Cardiac ventricle fibroblast (primary cell): Measurements from ENCODE around the gene DUXB. TPM values are rescaled to one million over a fixed set of nuclear protein-coding genes. Genes with fewer than 3 reads are reported as not detected.

Source experiments
- total RNA-seq: library from RNA; depleted of rRNA; stranded (reverse); fragments of >200 nt; gene quantifications from 2 replicates; pipeline ENCODE4 v1.2.3, GENCODE V29; 2015

Gene DUXB, protein sequence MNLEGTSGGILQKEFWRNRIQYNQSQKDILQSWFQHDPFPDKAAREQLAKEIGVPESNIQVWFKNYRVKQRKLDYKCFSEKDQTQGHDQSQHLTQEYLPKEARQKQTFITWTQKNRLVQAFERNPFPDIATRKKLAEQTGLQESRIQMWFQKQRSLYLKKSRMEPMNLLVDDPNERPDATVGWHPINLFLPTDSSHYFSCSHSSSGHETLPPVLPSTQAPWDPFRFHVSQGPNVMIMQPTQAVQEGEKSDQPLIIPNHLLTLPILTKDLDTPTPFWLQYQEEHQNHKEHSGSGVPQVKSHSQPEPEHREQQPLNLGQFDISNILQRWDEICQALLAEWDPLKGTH
- not detected in 2 replicates for total RNA-seq

DNA sequence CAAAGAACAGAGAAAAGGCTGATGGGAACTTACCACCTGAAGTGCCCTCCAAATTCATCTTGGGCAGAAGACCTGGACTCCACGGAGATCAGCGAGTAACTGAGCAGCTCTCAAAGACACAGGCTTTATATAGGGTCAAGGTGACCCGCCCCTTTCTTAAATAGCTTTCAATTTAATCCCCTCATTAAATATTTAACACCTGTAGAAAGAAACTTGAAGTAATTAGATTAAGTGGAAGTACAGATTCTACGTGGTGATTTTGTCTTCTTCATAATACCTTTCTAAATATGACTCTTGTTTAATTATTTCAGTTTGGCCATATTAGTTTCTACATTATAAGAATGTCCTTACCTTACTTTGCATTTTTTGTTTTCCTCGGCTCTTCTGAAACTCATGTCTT is at the start of gene DUXB:
TSS of gene DUXB (minus strand) at position 101 of the 400 bp plus-strand sequence. CDS start at position 58, 43 bp downstream.

DNA sequence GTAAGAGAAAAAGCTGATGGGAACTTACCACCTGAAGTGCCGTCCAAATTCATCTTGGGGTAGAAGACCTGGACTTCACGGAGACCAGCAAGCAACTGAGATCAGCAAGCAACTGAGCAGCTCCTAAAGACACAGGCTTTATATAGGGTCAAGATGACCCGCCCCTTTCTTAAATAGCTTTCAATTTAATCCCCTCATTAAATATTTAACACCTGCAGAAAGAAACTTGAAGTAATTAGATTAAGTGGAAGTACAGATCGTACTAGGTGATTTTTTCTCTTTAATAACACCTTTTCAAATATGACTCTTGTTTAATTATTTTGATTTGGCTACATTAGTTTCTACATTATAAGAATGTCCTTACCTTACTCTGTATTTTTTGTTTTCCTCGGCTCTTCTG is 25.1 kb upstream of the DUXB start, which contains the start of gene CPHXL:
TSS of gene CPHXL (minus strand) at position 101 of the 400 bp plus-strand sequence. CDS start at position 53, 48 bp downstream.

DNA sequence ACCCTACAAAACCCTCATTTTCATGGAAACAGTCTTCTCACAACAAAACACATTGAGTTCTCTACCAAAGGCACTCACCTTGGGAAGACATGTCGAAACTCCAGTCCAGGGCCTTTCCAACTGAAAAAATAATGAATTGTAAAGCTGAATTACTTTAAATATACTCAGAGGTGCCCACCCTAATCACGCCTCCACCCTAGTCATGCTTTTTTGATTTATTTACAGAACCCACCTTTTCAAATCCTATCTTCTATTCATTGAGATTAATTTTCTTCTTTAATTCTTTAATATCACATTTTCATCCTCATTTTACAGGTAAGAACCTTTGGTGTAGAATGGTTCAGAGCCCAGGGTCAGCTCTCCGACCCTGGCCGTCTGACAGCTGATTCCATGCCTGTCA is 24.4 kb downstream of the DUXB start, which contains the start of gene CPHXL2:
TSS of gene CPHXL2 (minus strand) at position 101 of the 400 bp plus-strand sequence. CDS start at position 91, 10 bp downstream.

DNA sequence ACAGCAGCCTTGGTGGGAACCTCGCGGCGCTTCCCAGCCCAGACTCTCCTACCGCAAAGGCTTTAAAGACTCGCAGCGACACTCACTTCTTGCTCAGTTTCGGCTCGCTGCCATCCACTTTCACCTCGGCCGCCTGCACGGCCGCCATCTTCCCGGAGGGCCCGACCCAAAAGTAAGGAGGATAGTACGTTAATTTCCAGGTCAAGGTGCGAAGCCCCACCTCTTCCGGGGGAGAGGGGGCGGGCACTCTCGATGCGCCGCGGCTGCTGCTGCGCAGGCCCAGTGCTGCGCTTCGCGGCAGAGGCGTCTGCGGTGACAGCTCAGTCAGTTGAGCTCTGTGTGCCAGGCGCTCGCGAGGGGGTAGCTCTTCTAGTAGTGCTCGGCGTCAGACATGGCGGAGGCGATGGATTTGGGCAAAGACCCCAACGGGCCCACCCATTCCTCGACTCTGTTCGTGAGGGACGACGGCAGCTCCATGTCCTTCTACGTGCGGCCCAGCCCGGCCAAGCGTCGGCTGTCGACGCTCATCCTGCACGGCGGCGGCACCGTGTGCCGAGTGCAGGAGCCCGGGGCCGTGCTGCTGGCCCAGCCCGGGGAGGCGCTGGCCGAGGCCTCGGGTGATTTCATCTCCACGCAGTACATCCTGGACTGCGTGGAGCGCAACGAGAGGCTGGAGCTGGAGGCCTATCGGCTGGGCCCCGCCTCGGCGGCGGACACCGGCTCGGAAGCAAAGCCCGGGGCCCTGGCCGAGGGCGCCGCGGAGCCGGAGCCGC is 53.6 kb downstream of the DUXB start, which contains the start of the genes KARS1 and TERF2IP:
TSS of gene KARS1 (minus strand) at position 174 of the 773 bp plus-strand sequence. CDS start at position 148, 26 bp downstream.
TSS of gene TERF2IP (plus strand) at position 282 of the 773 bp plus-strand sequence. CDS start at position 392, 110 bp downstream.

Other genes starting within 250 kb of the DUXB start
- 6.8 and 8.1 TPM in 2 replicates for gene TMEM170A, start 236.8 kb downstream of the DUXB start, total RNA-seq
- 0.54 and 0.56 TPM in 2 replicates for gene CHST6, start 206.0 kb downstream of the DUXB start, total RNA-seq
- 0.10 TPM in 1 of 2 replicates, not detected in the other for gene CHST5, start 165.4 kb downstream of the DUXB start, total RNA-seq
- 13.6 and 13.7 TPM in 2 replicates for gene TMEM231, start 145.2 kb downstream of the DUXB start, total RNA-seq
- 64.1 and 72.2 TPM in 2 replicates for gene GABARAPL2, start 135.1 kb downstream of the DUXB start, total RNA-seq
- gene ADAT1, start 78.2 kb downstream of the DUXB start, total RNA-seq, result 28.8 and 34.5 TPM in 2 replicates
- gene KARS1, start 53.8 kb downstream of the DUXB start, total RNA-seq, result 108 and 114 TPM in 2 replicates
- 43.9 and 53.4 TPM in 2 replicates for gene TERF2IP, start 53.7 kb downstream of the DUXB start, total RNA-seq
- gene CPHXL2, start 24.5 kb downstream of the DUXB start, total RNA-seq, result not detected in 2 replicates
- not detected in 2 replicates for gene CPHXL, start 25.0 kb upstream of the DUXB start, total RNA-seq